ENCODE measurements around the gene INHBA. TPM values are rescaled to one million over a fixed set of nuclear protein-coding genes. Genes with fewer than 3 reads are reported as not detected.

The INHBA gene
- total RNA-seq, 1 experiment from 2014 or later, result 55.3 TPM

DNA sequence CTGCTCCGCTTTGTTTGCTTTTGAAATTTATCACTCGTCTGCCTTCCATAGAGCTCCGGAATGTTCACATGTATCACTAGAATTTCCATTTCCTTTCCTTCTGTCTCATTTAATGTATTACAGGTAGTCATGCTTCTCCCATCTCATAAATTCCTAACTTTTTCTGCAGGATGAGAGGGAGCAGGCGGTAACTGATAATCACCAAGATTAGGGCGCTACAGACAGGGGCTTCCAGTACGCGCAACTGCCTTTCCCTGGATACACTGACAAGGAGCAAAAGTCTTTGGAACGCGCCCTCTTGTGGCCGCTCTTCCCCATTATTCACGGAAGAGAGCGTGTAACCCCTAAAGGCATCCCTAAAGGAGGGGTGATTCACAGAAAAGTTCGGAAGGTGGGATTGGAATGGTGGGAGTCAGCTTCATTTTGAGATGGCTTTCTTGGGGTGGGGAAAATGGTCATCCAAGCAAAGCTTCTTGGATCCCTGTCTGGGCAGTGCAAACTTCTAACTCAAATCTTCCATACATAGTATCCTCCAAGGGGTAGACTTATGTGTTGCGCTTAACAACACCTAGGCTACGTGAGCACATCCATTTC lies 6.5 kb downstream of the INHBA start:
- Histone ChIP-seq H3K9me3 (ENCODE audit: low read length) (no peaks in the 10 kb centered on the region), H3K9me2 (replicated peaks; ENCODE audit: low read length) (no peaks in the 10 kb centered on the region), H3K79me2 (ENCODE audit: low read length) (peaks cover 100% of the 10 kb centered on the region), H3K27me3 (ENCODE audit: low read length) (no peaks in the 10 kb centered on the region), H2AFZ (ENCODE audit: low read length) (peak overlapping the region; percentile 19; the same call in 1 of the 2 replicates), H3F3A (ENCODE audit: low read length, unreplicated experiment) (no peaks in the 10 kb centered on the region), H3K36me3 (ENCODE audit: low read depth, low read length) (peaks cover 87% of the 10 kb centered on the region), H3K4me3 (ENCODE audit: low read length) (peak overlapping the region; percentile 95), H3K4me2 (ENCODE audit: low read length) (peak overlapping the region; percentile 97), H4K20me1 (ENCODE audit: low read length) (peaks cover 42% of the 10 kb centered on the region), H3K4me1 (ENCODE audit: insufficient read depth, low read length) (peaks cover 27% of the 10 kb centered on the region), H3K9ac (ENCODE audit: low read length) (peak overlapping the region; percentile 92), H3K27ac (ENCODE audit: low read length) (peak overlapping the region; percentile 94)
- TSS peak; percentile 6 for BruUV-seq (replicated peaks)
- TF ChIP-seq, protein P1, sequence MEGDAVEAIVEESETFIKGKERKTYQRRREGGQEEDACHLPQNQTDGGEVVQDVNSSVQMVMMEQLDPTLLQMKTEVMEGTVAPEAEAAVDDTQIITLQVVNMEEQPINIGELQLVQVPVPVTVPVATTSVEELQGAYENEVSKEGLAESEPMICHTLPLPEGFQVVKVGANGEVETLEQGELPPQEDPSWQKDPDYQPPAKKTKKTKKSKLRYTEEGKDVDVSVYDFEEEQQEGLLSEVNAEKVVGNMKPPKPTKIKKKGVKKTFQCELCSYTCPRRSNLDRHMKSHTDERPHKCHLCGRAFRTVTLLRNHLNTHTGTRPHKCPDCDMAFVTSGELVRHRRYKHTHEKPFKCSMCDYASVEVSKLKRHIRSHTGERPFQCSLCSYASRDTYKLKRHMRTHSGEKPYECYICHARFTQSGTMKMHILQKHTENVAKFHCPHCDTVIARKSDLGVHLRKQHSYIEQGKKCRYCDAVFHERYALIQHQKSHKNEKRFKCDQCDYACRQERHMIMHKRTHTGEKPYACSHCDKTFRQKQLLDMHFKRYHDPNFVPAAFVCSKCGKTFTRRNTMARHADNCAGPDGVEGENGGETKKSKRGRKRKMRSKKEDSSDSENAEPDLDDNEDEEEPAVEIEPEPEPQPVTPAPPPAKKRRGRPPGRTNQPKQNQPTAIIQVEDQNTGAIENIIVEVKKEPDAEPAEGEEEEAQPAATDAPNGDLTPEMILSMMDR (conservative IDR thresholded peaks at IDR 0.05; ENCODE audit: low read depth, low read length), result peak; percentile 90
- TF ChIP-seq EZH2 (IDR thresholded peaks at IDR 0.05; ENCODE audit: low read length, unreplicated experiment) (no peak), EZH2phosphoT487 (IDR thresholded peaks at IDR 0.05; ENCODE audit: borderline replicate concordance, low read length) (no peak)
- intact Hi-C loops (cut with micrococcal nuclease), result loop anchor here (1.0 to 5.0 kb wide), 6 partner anchors 124 to 690 kb away; no protein-coding TSS in a partner anchor
- CTCF ChIA-PET, result interaction anchor here (0.6 to 1.4 kb wide), 4 partner anchors 8 to 897 kb away, joined by 3 to 6 read pairs (median 4); no protein-coding TSS in a partner anchor
- DNase-seq (peak; percentile 88), ATAC-seq (peak; percentile 56)
- POLR2A ChIA-PET (ENCODE audit: unreplicated experiment), result interaction anchor here (0.6 kb wide), 2 partner anchors 11 to 32 kb away, joined by 3 to 4 read pairs; no protein-coding TSS in a partner anchor

DNA sequence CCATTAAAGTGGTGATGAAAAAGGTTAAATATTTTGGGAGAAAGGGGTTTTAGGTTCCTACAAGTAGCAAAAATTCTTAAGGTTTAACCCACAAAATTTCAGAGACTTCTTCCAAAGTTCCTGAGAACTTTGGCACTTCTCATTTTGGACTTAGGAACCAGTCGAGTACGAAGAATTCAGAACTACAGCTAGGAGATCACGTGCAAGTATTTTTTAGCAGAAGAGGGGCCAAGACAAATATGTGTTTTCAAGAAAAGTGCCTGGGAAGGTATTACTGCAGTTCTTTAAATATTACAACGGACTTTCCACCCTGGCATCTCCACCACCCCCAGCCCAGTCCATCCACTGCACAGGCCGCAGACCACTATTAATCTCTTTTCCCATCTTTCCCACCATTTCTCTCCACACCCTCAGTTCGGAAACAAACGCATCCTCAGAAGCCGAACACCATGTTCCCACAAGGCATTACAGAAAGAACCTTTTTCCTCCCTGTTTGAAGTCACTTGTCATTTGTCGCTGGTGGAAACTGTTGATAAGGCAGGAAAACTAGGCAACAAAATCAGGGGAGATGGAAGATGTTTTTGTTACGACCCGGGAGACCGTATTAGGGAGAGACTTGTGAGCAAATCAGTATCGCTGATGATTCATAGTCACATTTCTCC lies 7.1 kb downstream of the INHBA start:
- peaks cover 100% of the 10 kb centered on the region for H3K79me2 ChIP-seq (ENCODE audit: low read length)

DNA sequence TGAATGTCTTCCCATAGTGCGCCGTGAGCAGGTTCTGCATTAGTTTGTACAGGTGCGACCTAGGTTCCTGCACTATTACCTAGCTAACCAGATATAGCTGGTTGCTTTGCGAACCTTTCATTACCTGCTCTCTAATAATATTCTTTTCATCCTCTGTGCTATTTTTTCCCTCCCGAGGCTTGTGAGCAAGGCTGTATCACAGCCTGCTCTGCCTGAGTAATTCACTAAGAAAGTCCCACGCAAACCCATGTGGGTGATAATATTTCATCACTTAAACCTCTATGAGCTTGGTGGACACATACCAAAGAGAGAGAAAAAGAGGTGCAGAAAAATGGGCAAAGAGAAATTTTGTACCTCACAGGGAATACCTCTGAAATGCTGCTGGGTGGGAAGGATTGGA lies 8.4 kb downstream of the INHBA start:
- ATAC-seq (no peak), DNase-seq (no peak)
- POLR2A ChIA-PET (ENCODE audit: unreplicated experiment), result no interaction called here
- Histone ChIP-seq H3K4me2 (ENCODE audit: low read length) (peak overlapping the region; percentile 97), H3K4me3 (ENCODE audit: low read length) (peak overlapping the region; percentile 95), H3K27me3 (ENCODE audit: low read length) (no peaks in the 10 kb centered on the region), H3K79me2 (ENCODE audit: low read length) (peaks cover 100% of the 10 kb centered on the region), H3K9ac (ENCODE audit: low read length) (peak overlapping the region; percentile 92; the same call in 1 of the 2 replicates), H2AFZ (ENCODE audit: low read length) (no peak overlapping the region), H3K27ac (ENCODE audit: low read length) (peak overlapping the region; percentile 94), H3K36me3 (ENCODE audit: low read depth, low read length) (peaks cover 96% of the 10 kb centered on the region), H3K9me3 (ENCODE audit: low read length) (no peaks in the 10 kb centered on the region), H3K4me1 (ENCODE audit: insufficient read depth, low read length) (peaks cover 27% of the 10 kb centered on the region), H3K9me2 (replicated peaks; ENCODE audit: low read length) (no peaks in the 10 kb centered on the region), H3F3A (ENCODE audit: low read length, unreplicated experiment) (no peaks in the 10 kb centered on the region), H4K20me1 (ENCODE audit: low read length) (peaks cover 33% of the 10 kb centered on the region)
- BruUV-seq (replicated peaks), result no TSS peak
- TF ChIP-seq EZH2phosphoT487 (IDR thresholded peaks at IDR 0.05; ENCODE audit: borderline replicate concordance, low read length) (no peak), EZH2 (IDR thresholded peaks at IDR 0.05; ENCODE audit: low read length, unreplicated experiment) (no peak)
- TF ChIP-seq, protein P1 (conservative IDR thresholded peaks at IDR 0.05; ENCODE audit: low read depth, low read length), result no peak
- intact Hi-C loops (cut with micrococcal nuclease), result no loop called here
- CTCF ChIA-PET, result no interaction called here

More for the DNA sequence above, 7.1 kb downstream of the INHBA start:
- ChIA-PET CTCF (interaction anchor here (0.6 to 1.4 kb wide), 3 partner anchors 9 to 897 kb away, joined by 3 to 6 read pairs (median 4); no protein-coding TSS in a partner anchor), POLR2A (ENCODE audit: unreplicated experiment) (interaction anchor here (0.6 kb wide), 1 partner anchor 10 kb away, joined by 4 read pairs; no protein-coding TSS in a partner anchor)
- Histone ChIP-seq H3K9ac (ENCODE audit: low read length) (peak overlapping the region; percentile 92), H2AFZ (ENCODE audit: low read length) (peak overlapping the region; percentile 19; the same call in 1 of the 2 replicates), H3K9me2 (replicated peaks; ENCODE audit: low read length) (no peaks in the 10 kb centered on the region), H3K4me3 (ENCODE audit: low read length) (peak overlapping the region; percentile 95), H3K27ac (ENCODE audit: low read length) (peak overlapping the region; percentile 94), H3K4me2 (ENCODE audit: low read length) (peak overlapping the region; percentile 97), H3K9me3 (ENCODE audit: low read length) (no peaks in the 10 kb centered on the region), H3F3A (ENCODE audit: low read length, unreplicated experiment) (no peaks in the 10 kb centered on the region), H4K20me1 (ENCODE audit: low read length) (peaks cover 38% of the 10 kb centered on the region), H3K36me3 (ENCODE audit: low read depth, low read length) (peaks cover 91% of the 10 kb centered on the region), H3K27me3 (ENCODE audit: low read length) (no peaks in the 10 kb centered on the region), H3K4me1 (ENCODE audit: insufficient read depth, low read length) (peaks cover 27% of the 10 kb centered on the region)
- intact Hi-C loops (cut with micrococcal nuclease), result loop anchor here (1.0 to 5.0 kb wide), 6 partner anchors 123 to 689 kb away; no protein-coding TSS in a partner anchor
- no TSS peak for BruUV-seq (replicated peaks)
- ATAC-seq (no peak), DNase-seq (no peak)
- TF ChIP-seq EZH2phosphoT487 (IDR thresholded peaks at IDR 0.05; ENCODE audit: borderline replicate concordance, low read length), result no peak
